WTC11 (cell line): ENCODE data around the gene NCF2. TPM values are rescaled to one million over a fixed set of nuclear protein-coding genes. Genes with fewer than 3 reads are reported as not detected.

Experiments
- ATAC-seq: fragments of 200-7000 bp; cut with Tn5 transposase; 2 replicates; pipeline ENCODE4 v1.10.0; 2021; ENCODE audit warnings: mild to moderate bottlenecking, moderate library complexity
- CTCF ChIA-PET: fragments of 300-600 bp; sonication (Branson Sonifier 250); formaldehyde crosslinking; loops from one replicate; lab custom pipeline; 2021; ENCODE audit warnings: antibody characterized with exemption; lab: Charles Lee
- POLR2A ChIA-PET: fragments of 350-600 bp; sonication (Branson Sonifier 250); formaldehyde crosslinking; loops from one replicate; lab custom pipeline; 2021; ENCODE audit warnings: antibody characterized with exemption; lab: Charles Lee
- DNase-seq: peaks from one replicate; pipeline ENCODE4 v3.0.0; 2021; ENCODE audit warnings: low spot score
- H3K27ac Mint-ChIP-seq: 2 replicates; pipeline ENCODE4 v1.8.0; 2021; ENCODE audit warnings: mixed read lengths
- H3K27me3 Mint-ChIP-seq: 2 replicates; pipeline ENCODE4 v1.8.0; 2021; ENCODE audit warnings: low read depth, mild to moderate bottlenecking, moderate library complexity, mixed read lengths
- H3K36me3 Mint-ChIP-seq: 2 replicates; pipeline ENCODE4 v1.8.0; 2021; ENCODE audit warnings: mixed read lengths
- H3K4me1 Mint-ChIP-seq: 2 replicates; pipeline ENCODE4 v1.8.0; 2022; ENCODE audit warnings: mixed read lengths
- H3K4me3 Mint-ChIP-seq: 2 replicates; pipeline ENCODE4 v1.8.0; 2021; ENCODE audit warnings: mild to moderate bottlenecking, moderate library complexity, mixed read lengths
- H3K9me3 Mint-ChIP-seq: 2 replicates; pipeline ENCODE4 v1.8.0; 2021; ENCODE audit warnings: mixed read lengths
- CREM ChIP-seq: sonication (generic); formaldehyde crosslinking; IDR thresholded peaks from 2 replicates; pipeline ENCODE4 v1.8.1; 2022; ENCODE audit warnings: mild to moderate bottlenecking, missing genetic modification reagents, moderate library complexity
- HMGA2 ChIP-seq: fragments of 250-450 bp; sonication (Bioruptor Pico); IDR thresholded peaks from 2 replicates; pipeline ENCODE4 v1.4.0; 2021; ENCODE audit warnings: mild to moderate bottlenecking, moderate library complexity
- JAZF1 ChIP-seq: fragments of 250-450 bp; sonication (Bioruptor Pico); IDR thresholded peaks from 2 replicates; pipeline ENCODE4 v1.9.0; 2021; ENCODE audit warnings: moderate library complexity, mild to moderate bottlenecking, inconsistent platforms
- MYBL2 ChIP-seq: sonication (generic); formaldehyde crosslinking; IDR thresholded peaks from 2 replicates; pipeline ENCODE4 v1.8.1; 2023; ENCODE audit warnings: mild to moderate bottlenecking, moderate library complexity, missing genetic modification reagents
- NFE2L1 ChIP-seq: sonication (generic); formaldehyde crosslinking; IDR thresholded peaks from 2 replicates; pipeline ENCODE4 v1.8.1; 2023; ENCODE audit warnings: missing genetic modification reagents
- NR2C2 ChIP-seq: sonication (generic); formaldehyde crosslinking; IDR thresholded peaks from 2 replicates; pipeline ENCODE4 v1.8.0; 2022; ENCODE audit warnings: mild to moderate bottlenecking, missing genetic modification reagents
- NR3C1 ChIP-seq: sonication (generic); formaldehyde crosslinking; conservative IDR thresholded peaks from 2 replicates; pipeline ENCODE4 v1.8.1; 2023; ENCODE audit warnings: low read depth, mild to moderate bottlenecking, missing genetic modification reagents
- SMAD3 ChIP-seq: sonication (generic); formaldehyde crosslinking; IDR thresholded peaks from 2 replicates; pipeline ENCODE4 v1.8.0; 2022; ENCODE audit warnings: missing genetic modification reagents, mild to moderate bottlenecking, borderline replicate concordance
- ZBTB21 ChIP-seq: sonication (generic); formaldehyde crosslinking; IDR thresholded peaks from 2 replicates; pipeline ENCODE4 v1.8.1; 2023; ENCODE audit warnings: mild to moderate bottlenecking, missing genetic modification reagents, borderline replicate concordance
- ZNF263 ChIP-seq: sonication (generic); formaldehyde crosslinking; IDR thresholded peaks from 2 replicates; pipeline ENCODE4 v1.8.1; 2022; ENCODE audit warnings: low read depth, mild to moderate bottlenecking, moderate library complexity, missing genetic modification reagents
- total RNA-seq: library from RNA; stranded (reverse); gene quantifications from 3 replicates; pipeline ENCODE4 v1.2.3, GENCODE V29; 2021
- TF ChIP-seq, protein P1 (sequence below): sonication (generic); formaldehyde crosslinking; IDR thresholded peaks from 2 replicates; pipeline ENCODE4 v1.8.0; 2023; ENCODE audit warnings: missing genetic modification reagents, mild to moderate bottlenecking, borderline replicate concordance
- TF ChIP-seq, protein P2 (sequence below): sonication (generic); formaldehyde crosslinking; IDR thresholded peaks from 2 replicates; pipeline ENCODE4 v1.8.1; 2022; ENCODE audit warnings: mild to moderate bottlenecking, moderate library complexity, missing genetic modification reagents
- TF ChIP-seq, protein P3 (sequence below): sonication (generic); formaldehyde crosslinking; IDR thresholded peaks from 2 replicates; pipeline ENCODE4 v1.8.0; 2023; ENCODE audit warnings: mild to moderate bottlenecking, missing genetic modification reagents
- TF ChIP-seq, protein P4 (sequence below): sonication (generic); formaldehyde crosslinking; IDR thresholded peaks from 2 replicates; pipeline ENCODE4 v1.8.0; 2022; ENCODE audit warnings: mild to moderate bottlenecking, missing genetic modification reagents
- TF ChIP-seq, protein P5 (sequence below): fragments of 250-450 bp; sonication (Bioruptor Pico); IDR thresholded peaks from 2 replicates; pipeline ENCODE4 v1.9.0; 2021; ENCODE audit warnings: moderate library complexity, mild to moderate bottlenecking, inconsistent platforms, borderline replicate concordance
- TF ChIP-seq, protein P6 (sequence below): fragments of 250-450 bp; sonication (Bioruptor Pico); IDR thresholded peaks from 2 replicates; pipeline ENCODE4 v1.9.0; 2021; ENCODE audit warnings: mild to moderate bottlenecking
- TF ChIP-seq, protein P7 (sequence below): fragments of 250-450 bp; sonication (Bioruptor Pico); conservative IDR thresholded peaks from 2 replicates; pipeline ENCODE4 v1.9.0; 2021; ENCODE audit warnings: mild to moderate bottlenecking

NCF2 gene
- total RNA-seq, 1 experiment from 2014 or later: 0.52 TPM

DNA sequence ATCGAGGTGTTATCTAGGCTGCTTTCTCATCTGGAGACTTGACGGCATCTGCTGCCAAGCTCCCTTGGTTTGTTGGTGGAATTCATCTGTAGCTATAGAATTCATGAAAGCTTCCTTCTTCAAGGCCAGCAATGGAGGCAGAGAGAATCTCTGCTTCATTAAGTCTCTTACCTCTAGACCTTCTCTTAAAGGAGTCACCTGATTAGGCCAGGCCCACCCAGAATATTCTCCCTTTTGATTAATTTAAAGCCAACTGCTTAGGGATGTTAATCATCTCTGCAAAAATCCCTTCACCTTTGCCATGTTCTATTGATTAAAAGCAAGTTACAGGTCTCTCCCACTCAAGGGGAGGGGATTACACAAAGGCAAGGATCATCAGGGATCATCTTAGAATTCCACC is 5.3 kb upstream of the NCF2 start:
- Mint-ChIP-seq H3K27ac (no peak overlapping the region), H3K9me3 (no peaks in the 10 kb centered on the region), H3K36me3 (no peaks in the 10 kb centered on the region), H3K4me3 (no peak overlapping the region), H3K4me1 (peaks cover 13% of the 10 kb centered on the region), H3K27me3 (no peaks in the 10 kb centered on the region)
- TF ChIP-seq JAZF1 (CRISPR knock-in tag) (no peak), ZNF263 (CRISPR knock-in tag) (no peak), CREM (CRISPR knock-in tag) (no peak), SMAD3 (CRISPR knock-in tag) (no peak), NFE2L1 (CRISPR knock-in tag) (no peak), NR2C2 (no peak), HMGA2 (CRISPR knock-in tag) (no peak), ZBTB21 (CRISPR knock-in tag) (no peak), MYBL2 (CRISPR knock-in tag) (no peak), NR3C1 (CRISPR knock-in tag) (no peak)
- TF ChIP-seq, protein P1, sequence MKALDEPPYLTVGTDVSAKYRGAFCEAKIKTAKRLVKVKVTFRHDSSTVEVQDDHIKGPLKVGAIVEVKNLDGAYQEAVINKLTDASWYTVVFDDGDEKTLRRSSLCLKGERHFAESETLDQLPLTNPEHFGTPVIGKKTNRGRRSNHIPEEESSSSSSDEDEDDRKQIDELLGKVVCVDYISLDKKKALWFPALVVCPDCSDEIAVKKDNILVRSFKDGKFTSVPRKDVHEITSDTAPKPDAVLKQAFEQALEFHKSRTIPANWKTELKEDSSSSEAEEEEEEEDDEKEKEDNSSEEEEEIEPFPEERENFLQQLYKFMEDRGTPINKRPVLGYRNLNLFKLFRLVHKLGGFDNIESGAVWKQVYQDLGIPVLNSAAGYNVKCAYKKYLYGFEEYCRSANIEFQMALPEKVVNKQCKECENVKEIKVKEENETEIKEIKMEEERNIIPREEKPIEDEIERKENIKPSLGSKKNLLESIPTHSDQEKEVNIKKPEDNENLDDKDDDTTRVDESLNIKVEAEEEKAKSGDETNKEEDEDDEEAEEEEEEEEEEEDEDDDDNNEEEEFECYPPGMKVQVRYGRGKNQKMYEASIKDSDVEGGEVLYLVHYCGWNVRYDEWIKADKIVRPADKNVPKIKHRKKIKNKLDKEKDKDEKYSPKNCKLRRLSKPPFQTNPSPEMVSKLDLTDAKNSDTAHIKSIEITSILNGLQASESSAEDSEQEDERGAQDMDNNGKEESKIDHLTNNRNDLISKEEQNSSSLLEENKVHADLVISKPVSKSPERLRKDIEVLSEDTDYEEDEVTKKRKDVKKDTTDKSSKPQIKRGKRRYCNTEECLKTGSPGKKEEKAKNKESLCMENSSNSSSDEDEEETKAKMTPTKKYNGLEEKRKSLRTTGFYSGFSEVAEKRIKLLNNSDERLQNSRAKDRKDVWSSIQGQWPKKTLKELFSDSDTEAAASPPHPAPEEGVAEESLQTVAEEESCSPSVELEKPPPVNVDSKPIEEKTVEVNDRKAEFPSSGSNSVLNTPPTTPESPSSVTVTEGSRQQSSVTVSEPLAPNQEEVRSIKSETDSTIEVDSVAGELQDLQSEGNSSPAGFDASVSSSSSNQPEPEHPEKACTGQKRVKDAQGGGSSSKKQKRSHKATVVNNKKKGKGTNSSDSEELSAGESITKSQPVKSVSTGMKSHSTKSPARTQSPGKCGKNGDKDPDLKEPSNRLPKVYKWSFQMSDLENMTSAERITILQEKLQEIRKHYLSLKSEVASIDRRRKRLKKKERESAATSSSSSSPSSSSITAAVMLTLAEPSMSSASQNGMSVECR (CRISPR knock-in tag): no peak
- TF ChIP-seq, protein P2, sequence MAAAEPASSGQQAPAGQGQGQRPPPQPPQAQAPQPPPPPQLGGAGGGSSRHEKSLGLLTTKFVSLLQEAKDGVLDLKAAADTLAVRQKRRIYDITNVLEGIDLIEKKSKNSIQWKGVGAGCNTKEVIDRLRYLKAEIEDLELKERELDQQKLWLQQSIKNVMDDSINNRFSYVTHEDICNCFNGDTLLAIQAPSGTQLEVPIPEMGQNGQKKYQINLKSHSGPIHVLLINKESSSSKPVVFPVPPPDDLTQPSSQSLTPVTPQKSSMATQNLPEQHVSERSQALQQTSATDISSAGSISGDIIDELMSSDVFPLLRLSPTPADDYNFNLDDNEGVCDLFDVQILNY (CRISPR knock-in tag): no peak
- TF ChIP-seq, protein P3, sequence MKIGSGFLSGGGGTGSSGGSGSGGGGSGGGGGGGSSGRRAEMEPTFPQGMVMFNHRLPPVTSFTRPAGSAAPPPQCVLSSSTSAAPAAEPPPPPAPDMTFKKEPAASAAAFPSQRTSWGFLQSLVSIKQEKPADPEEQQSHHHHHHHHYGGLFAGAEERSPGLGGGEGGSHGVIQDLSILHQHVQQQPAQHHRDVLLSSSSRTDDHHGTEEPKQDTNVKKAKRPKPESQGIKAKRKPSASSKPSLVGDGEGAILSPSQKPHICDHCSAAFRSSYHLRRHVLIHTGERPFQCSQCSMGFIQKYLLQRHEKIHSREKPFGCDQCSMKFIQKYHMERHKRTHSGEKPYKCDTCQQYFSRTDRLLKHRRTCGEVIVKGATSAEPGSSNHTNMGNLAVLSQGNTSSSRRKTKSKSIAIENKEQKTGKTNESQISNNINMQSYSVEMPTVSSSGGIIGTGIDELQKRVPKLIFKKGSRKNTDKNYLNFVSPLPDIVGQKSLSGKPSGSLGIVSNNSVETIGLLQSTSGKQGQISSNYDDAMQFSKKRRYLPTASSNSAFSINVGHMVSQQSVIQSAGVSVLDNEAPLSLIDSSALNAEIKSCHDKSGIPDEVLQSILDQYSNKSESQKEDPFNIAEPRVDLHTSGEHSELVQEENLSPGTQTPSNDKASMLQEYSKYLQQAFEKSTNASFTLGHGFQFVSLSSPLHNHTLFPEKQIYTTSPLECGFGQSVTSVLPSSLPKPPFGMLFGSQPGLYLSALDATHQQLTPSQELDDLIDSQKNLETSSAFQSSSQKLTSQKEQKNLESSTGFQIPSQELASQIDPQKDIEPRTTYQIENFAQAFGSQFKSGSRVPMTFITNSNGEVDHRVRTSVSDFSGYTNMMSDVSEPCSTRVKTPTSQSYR (CRISPR knock-in tag): no peak
- TF ChIP-seq, protein P4, sequence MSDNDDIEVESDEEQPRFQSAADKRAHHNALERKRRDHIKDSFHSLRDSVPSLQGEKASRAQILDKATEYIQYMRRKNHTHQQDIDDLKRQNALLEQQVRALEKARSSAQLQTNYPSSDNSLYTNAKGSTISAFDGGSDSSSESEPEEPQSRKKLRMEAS: no peak
- TF ChIP-seq, protein P5, sequence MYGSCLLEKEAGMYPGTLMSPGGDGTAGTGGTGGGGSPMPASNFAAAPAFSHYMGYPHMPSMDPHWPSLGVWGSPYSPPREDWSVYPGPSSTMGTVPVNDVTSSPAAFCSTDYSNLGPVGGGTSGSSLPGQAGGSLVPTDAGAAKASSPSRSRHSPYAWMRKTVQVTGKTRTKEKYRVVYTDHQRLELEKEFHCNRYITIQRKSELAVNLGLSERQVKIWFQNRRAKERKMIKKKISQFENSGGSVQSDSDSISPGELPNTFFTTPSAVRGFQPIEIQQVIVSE (CRISPR knock-in tag): no peak
- TF ChIP-seq, protein P6, sequence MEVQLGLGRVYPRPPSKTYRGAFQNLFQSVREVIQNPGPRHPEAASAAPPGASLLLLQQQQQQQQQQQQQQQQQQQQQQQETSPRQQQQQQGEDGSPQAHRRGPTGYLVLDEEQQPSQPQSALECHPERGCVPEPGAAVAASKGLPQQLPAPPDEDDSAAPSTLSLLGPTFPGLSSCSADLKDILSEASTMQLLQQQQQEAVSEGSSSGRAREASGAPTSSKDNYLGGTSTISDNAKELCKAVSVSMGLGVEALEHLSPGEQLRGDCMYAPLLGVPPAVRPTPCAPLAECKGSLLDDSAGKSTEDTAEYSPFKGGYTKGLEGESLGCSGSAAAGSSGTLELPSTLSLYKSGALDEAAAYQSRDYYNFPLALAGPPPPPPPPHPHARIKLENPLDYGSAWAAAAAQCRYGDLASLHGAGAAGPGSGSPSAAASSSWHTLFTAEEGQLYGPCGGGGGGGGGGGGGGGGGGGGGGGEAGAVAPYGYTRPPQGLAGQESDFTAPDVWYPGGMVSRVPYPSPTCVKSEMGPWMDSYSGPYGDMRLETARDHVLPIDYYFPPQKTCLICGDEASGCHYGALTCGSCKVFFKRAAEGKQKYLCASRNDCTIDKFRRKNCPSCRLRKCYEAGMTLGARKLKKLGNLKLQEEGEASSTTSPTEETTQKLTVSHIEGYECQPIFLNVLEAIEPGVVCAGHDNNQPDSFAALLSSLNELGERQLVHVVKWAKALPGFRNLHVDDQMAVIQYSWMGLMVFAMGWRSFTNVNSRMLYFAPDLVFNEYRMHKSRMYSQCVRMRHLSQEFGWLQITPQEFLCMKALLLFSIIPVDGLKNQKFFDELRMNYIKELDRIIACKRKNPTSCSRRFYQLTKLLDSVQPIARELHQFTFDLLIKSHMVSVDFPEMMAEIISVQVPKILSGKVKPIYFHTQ (CRISPR knock-in tag): no peak
- TF ChIP-seq, protein P7, sequence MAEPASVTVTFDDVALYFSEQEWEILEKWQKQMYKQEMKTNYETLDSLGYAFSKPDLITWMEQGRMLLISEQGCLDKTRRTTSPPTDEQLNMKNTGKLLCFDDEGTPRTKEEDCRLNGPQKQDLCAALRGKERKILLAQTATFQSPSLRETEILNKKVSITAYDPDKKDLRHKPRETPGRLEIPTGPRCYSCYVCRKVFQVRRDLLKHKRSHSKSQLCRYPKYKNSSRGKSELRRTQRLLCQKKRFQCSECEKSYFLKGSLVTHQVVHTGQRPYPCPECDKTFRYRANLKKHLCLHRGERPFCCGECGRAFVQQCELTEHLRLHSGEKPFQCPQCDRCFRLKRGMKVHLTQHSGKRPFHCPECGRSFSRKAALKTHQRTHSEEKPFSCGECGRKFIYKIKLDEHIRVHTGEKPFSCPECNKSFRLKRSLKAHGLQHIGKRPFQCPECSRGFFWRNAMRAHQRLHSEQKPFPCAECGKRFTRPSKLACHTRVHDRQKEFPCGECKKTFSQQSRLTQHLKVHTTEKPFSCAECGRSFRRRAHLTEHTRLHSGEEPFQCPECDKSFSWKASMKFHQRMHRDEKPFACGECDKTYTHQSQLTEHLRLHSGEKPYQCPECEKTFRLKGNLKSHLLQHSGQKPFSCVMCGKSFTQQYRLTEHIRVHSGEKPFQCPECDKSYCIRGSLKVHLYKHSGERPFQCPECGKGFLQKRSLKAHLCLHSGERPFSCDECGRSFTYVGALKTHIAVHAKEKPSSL (CRISPR knock-in tag): no peak
- no peak for ATAC-seq
- ChIA-PET POLR2A (no interaction called here), CTCF (no interaction called here)
- DNase-seq: no peak
